GM10266 (cell line): ENCODE measurements around the gene KLHL26.

Source experiments
- DNase-seq: peaks from one replicate; pipeline ENCODE4 v3.0.0; 2012; ENCODE audit errors: extremely low spot score
- TF ChIP-seq, protein P1 (sequence below): IDR thresholded peaks from 2 replicates; pipeline ENCODE4 v1.5.1; 2012; ENCODE audit warnings: mild to moderate bottlenecking, low read depth; ENCODE audit not compliant: control insufficient read depth, insufficient read depth; ENCODE audit errors: missing control alignments

Gene KLHL26

DNA sequence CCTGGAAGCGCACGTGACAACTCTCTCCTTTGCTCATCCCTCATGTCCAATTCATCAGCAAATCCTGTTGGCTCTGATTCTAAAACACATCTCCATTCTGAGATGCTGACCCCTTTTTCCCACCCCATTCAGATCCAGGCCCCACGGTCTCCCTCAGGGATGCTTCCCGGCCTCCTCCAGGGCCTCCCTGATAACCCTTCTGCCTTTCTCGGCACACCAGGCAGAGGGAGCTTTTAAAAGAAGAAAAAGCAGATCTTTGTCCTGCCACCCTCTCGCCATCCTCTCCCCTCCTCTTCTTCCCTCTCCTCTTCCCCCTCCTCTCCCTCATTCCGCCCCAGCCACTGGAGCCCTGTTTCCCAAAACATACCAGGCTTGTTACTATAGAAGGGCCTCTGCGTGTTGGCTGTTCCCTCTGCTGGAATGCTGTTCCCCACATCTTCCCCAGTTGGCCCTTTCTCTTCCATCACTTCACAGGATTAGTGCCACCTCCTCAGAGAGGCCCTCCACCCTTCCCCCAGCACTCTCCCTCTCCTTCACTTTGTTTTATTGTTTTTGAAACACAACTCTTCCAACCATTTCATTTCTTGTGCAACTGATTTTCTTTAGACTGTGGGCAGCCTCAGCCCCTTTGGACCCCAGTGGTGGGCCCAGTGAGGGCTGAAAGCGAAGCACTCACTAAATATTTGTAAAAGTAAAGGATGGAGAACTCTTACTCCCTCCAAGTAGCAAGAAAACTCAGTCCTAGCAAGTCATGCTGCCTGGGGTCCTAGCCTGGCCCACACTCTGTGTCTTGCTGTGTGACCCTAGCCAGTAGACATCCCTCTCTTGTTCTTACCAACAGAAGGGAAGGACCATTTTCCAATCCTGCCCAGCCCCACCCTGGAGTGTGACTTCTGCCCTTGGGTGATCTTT, 27.8 kb upstream of the KLHL26 start:
- DNase-seq: no peak
- TF ChIP-seq, protein P1, sequence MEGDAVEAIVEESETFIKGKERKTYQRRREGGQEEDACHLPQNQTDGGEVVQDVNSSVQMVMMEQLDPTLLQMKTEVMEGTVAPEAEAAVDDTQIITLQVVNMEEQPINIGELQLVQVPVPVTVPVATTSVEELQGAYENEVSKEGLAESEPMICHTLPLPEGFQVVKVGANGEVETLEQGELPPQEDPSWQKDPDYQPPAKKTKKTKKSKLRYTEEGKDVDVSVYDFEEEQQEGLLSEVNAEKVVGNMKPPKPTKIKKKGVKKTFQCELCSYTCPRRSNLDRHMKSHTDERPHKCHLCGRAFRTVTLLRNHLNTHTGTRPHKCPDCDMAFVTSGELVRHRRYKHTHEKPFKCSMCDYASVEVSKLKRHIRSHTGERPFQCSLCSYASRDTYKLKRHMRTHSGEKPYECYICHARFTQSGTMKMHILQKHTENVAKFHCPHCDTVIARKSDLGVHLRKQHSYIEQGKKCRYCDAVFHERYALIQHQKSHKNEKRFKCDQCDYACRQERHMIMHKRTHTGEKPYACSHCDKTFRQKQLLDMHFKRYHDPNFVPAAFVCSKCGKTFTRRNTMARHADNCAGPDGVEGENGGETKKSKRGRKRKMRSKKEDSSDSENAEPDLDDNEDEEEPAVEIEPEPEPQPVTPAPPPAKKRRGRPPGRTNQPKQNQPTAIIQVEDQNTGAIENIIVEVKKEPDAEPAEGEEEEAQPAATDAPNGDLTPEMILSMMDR: no peak

DNA sequence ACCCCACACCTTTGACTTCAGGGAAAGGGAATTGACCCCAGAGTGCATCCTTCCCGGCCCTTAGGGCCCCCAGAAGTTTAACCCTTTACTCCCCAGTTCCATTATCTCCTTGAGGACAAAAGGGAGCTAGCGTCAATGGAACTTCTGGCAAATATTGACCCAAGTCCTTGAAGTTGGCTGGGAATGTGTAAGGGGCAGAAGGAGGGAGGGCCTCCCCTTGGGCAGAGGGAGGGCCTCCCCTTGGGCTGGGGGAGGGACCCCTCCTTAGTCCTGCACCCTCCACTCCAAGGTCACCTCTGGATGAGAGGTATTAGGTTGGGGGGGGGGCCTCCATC, 27.1 kb upstream of the KLHL26 start:
- TF ChIP-seq, protein P1: no peak
- DNase-seq: no peak

DNA sequence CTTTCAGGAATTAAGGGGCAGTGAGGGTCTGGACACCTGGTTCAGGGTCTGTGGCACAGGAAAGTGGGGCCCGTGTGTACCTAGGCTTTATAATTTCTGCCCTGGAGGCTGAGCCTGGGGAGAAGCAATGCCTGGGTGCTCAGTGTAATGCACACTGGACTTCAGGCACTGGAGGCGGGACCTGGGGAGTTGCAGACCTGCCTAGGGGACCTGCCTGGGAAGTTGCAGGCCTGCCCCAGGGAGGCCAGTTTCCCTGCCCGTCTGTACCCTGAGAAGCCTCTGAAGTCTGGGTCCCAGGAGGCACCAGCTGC, 26.6 kb upstream of the KLHL26 start:
- DNase-seq: no peak
- TF ChIP-seq, protein P1: no peak

DNA sequence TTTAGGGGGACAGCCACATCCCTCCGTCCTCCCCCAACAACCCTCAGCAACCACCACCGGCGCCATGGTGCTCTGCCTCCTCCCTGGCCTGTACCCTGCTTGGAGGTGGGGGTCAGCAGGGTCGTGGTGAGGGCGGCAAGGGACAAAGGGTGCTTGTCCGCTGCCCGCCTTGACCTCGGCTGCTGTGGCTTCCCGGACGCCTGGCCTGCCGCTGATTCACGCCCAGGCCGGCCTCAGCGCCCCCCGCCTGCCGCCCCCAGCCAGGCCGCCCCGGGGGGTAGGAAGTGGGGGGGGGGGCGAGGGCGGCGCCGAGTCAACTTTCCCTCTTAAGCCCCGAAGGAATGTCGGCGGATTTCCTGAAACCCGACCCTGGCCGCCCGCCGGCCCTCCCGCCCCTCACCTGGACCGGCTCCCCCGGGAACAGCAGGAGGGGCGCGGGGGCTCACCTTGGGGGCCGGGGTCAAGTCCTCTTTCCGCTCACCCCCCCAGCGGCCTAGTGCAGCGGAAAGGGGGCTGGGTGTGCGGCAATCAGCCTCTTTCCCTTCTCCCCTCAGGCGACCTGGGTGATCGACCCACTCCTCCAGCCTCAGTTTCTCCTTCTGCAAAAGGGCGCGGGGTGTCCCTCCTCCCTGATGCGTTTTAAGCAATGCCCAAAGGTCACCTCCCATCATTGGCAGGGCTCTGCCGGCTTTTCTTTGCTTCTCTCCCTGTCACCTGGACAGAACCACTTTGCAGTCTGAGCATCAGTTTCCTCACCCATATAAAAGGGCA, 26.1 kb upstream of the KLHL26 start:
- no peak for DNase-seq
- TF ChIP-seq, protein P1: no peak

DNA sequence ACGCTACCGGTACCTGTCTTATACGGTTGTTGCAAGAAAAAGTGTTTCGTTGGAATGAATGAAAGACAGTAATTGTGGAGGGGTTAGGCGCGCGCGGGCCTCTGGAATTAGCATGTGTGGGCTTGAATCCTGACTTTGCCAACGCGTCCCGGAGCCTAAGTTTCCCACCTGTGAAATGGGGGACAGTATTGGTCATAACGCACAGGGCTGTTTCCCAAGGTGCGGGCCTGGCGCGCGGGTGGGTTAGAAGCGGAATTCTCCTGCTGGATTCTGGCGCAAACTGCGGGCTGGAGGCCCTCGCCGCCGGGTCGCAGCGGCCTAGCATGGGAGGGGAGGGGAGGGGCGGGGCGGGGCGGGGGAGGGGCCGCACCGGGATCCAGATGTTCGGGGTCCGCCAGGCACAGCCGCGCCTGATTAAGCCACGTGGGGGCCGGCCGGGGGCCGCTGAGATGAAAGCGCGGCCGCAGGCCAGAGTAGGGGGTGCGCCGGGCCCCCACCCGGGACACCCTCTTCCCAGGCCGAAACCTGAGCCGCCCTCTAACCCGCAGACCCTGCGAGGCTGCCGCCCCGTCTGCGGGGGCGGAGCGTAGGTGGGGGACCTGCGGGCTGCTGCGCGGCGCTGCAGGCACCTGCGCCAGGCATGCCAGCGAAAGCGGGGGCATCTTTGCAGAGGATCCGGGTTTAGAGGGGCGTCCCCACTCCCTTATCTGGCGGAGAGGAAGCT, 25.3 kb upstream of the KLHL26 start:
- no peak for DNase-seq

DNA sequence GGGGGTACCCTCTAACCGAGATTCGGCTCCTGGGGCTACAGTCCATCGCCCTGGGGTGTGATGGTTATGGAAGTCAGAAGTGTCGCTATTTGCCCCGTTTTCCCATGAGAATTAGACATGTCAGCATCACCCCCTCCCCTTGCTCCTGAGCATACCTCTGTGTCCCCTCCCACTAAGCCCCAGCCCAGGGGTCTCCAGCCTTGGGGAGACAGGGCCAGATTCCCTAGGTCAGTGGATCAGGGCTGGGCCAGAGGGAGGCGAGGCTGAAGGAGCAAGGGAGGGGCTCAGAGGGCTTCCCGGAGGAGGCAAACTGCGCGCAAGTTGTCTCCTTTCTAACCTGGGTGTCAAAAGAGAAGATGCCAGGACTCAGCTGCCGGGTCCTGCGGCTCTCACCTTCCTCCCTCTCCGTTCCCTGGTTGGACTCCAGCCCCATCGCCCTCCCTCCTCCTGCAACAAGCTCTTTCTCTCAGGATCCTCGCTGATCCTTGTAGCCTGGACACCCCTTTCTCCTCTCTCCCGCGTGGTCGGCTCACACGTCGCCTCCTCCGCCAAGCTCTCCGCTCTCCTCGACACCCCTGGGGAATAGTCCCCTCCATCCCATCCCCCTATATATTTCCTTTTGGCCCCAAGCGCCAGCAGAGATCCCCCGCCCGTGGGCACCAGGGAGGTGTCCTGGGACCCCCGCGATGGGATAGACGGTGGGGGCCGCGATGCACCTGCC, 24.6 kb upstream of the KLHL26 start:
- TF ChIP-seq, protein P1: no peak
- peak; percentile 57 for DNase-seq

More for the DNA sequence above, 25.3 kb upstream of the KLHL26 start:
- TF ChIP-seq, protein P1: no peak
